K562 (cell line): ENCODE measurements around the gene IFFO2.

ENCODE experiments used
- GABPB2 ChIP-seq: fragments of 250-450 bp; sonication (Bioruptor Pico); conservative IDR thresholded peaks from 2 replicates; pipeline ENCODE4 v1.5.1; 2021; ENCODE audit warnings: mild to moderate bottlenecking
- HDAC6 ChIP-seq: IDR thresholded peaks from 2 replicates; pipeline ENCODE4 v1.6.1; 2012; ENCODE audit warnings: low read depth, mild to moderate bottlenecking, control low read depth, inconsistent platforms, low read length, moderate library complexity
- MYNN ChIP-seq, 2 experiments: sonication (generic); formaldehyde crosslinking in 1 of 2; IDR thresholded peaks; 2 replicates each; pipeline versions ENCODE4 v1.5.0 to v1.6.1; 2016 to 2020; ENCODE audit warnings: antibody characterized with exemption in 1 of 2, missing genetic modification reagents in 1 of 2
- POLR2A ChIP-seq: fragments of 450-650 bp; conservative IDR thresholded peaks from 2 replicates; pipeline ENCODE4 v1.6.1; 2016
- SIN3A ChIP-seq, 2 experiments: fragments of 150-350 bp in 1 of 2; IDR thresholded peaks; 2 replicates each; pipeline ENCODE4 v1.6.1; 2011 to 2016; ENCODE audit warnings: borderline replicate concordance in 2 of 2, low read depth in 2 of 2, low read length in 2 of 2, mild to moderate bottlenecking in 2 of 2, moderate library complexity in 2 of 2; ENCODE audit not compliant: control insufficient read depth in 1 of 2
- STAG1 ChIP-seq: sonication (generic); formaldehyde crosslinking; IDR thresholded peaks from 2 replicates; pipeline ENCODE4 v1.5.0; 2020; ENCODE audit warnings: missing genetic modification reagents, borderline replicate concordance
- ZBTB33 ChIP-seq: sonication (generic); formaldehyde crosslinking; IDR thresholded peaks from 2 replicates; pipeline ENCODE4 v1.8.1; 2023; ENCODE audit warnings: mild to moderate bottlenecking, missing genetic modification reagents
- TF ChIP-seq, protein P1 (sequence below), 2 experiments: IDR thresholded peaks; 2 replicates each; pipeline ENCODE4 v1.6.1; 2011; ENCODE audit warnings: borderline replicate concordance in 1 of 2, control low read depth in 1 of 2, low read depth in 1 of 2, low read length in 1 of 2, mild to moderate bottlenecking in 1 of 2, mixed read lengths in 1 of 2, moderate library complexity in 1 of 2; ENCODE audit not compliant: insufficient read depth in 1 of 2, insufficient read length in 1 of 2, poor library complexity in 1 of 2, severe bottlenecking in 1 of 2; ENCODE audit errors: extremely low read depth in 1 of 2
- TF ChIP-seq, protein P2 (sequence below), 2 experiments: fragments of 450-650 bp; IDR thresholded peaks; 2 replicates each; pipeline ENCODE4 v1.6.1; 2016; ENCODE audit warnings: mild to moderate bottlenecking in 2 of 2, borderline replicate concordance in 1 of 2, low read depth in 1 of 2, moderate library complexity in 1 of 2

DNA sequence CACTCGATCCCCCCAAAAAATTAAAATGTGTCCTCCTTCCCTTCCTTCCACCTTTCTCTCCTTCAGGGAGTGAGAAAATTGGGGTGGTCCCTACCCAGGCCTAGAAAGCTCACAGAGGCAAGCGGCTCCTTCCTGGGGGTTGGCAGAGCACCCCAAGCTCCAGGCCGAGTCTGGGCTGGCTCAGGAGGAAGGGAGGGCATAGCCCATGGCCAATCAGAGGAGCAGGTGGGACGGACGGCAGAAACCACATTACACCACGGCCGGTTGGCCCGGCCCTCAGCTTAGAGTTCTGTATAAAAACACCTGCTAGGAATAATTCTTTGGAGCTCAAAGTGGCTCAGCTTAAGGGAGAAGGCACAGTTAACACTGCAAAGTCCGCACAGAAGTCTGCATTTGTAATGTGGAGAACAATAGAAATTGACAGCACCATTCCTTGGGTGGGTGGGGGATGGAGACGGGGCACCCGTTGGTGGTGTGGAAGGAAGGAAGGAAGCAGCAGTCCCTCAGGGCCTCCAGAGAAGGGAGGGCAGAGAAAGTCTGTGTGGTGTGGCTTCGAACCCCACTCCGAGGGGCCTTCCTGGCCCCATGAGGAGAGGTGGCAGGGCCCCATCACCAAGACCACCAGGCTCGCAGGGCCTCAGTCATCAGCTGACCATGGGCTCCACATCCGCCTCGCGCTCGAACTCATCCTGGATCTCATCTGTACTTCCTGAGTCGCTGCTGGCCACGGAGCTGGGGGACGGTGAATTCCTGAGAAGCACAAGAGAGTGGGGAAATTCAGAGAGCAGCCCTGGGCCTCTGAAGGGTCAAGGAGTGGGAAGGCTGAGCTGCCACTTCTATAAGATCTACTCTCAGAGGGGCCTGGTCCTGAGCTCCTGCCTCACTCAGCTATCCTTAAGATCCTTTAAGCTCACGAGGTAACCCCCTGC, 48.3 kb downstream of the IFFO2 start:
- no peak for TF ChIP-seq GABPB2 (CRISPR knock-in tag)
- TF ChIP-seq HDAC6 = no peak
- TF ChIP-seq SIN3A (IDR thresholded peaks at IDR 0.05; ENCODE audit: borderline replicate concordance in 2 of 2, control insufficient read depth in 1 of 2, low read depth in 2 of 2, low read length in 2 of 2) = no peak
- TF ChIP-seq POLR2A = no peak
- TF ChIP-seq, protein P1, sequence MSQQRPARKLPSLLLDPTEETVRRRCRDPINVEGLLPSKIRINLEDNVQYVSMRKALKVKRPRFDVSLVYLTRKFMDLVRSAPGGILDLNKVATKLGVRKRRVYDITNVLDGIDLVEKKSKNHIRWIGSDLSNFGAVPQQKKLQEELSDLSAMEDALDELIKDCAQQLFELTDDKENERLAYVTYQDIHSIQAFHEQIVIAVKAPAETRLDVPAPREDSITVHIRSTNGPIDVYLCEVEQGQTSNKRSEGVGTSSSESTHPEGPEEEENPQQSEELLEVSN (IDR thresholded peaks at IDR 0.05; ENCODE audit: borderline replicate concordance in 1 of 2, extremely low read depth in 1 of 2, insufficient read depth in 1 of 2, insufficient read length in 1 of 2, low read depth in 1 of 2, low read length in 1 of 2, poor library complexity in 1 of 2, severe bottlenecking in 1 of 2) = no peak
- no peak for TF ChIP-seq MYNN (IDR thresholded peaks at IDR 0.05)
- no peak for TF ChIP-seq MYNN (CRISPR knock-in tag; IDR thresholded peaks at IDR 0.05)
- 0 out of 2 replicates have a peak, but pooled peaks have one; percentile 12 for TF ChIP-seq ZBTB33 (CRISPR knock-in tag)
- TF ChIP-seq STAG1 = no peak
- TF ChIP-seq, protein P2, sequence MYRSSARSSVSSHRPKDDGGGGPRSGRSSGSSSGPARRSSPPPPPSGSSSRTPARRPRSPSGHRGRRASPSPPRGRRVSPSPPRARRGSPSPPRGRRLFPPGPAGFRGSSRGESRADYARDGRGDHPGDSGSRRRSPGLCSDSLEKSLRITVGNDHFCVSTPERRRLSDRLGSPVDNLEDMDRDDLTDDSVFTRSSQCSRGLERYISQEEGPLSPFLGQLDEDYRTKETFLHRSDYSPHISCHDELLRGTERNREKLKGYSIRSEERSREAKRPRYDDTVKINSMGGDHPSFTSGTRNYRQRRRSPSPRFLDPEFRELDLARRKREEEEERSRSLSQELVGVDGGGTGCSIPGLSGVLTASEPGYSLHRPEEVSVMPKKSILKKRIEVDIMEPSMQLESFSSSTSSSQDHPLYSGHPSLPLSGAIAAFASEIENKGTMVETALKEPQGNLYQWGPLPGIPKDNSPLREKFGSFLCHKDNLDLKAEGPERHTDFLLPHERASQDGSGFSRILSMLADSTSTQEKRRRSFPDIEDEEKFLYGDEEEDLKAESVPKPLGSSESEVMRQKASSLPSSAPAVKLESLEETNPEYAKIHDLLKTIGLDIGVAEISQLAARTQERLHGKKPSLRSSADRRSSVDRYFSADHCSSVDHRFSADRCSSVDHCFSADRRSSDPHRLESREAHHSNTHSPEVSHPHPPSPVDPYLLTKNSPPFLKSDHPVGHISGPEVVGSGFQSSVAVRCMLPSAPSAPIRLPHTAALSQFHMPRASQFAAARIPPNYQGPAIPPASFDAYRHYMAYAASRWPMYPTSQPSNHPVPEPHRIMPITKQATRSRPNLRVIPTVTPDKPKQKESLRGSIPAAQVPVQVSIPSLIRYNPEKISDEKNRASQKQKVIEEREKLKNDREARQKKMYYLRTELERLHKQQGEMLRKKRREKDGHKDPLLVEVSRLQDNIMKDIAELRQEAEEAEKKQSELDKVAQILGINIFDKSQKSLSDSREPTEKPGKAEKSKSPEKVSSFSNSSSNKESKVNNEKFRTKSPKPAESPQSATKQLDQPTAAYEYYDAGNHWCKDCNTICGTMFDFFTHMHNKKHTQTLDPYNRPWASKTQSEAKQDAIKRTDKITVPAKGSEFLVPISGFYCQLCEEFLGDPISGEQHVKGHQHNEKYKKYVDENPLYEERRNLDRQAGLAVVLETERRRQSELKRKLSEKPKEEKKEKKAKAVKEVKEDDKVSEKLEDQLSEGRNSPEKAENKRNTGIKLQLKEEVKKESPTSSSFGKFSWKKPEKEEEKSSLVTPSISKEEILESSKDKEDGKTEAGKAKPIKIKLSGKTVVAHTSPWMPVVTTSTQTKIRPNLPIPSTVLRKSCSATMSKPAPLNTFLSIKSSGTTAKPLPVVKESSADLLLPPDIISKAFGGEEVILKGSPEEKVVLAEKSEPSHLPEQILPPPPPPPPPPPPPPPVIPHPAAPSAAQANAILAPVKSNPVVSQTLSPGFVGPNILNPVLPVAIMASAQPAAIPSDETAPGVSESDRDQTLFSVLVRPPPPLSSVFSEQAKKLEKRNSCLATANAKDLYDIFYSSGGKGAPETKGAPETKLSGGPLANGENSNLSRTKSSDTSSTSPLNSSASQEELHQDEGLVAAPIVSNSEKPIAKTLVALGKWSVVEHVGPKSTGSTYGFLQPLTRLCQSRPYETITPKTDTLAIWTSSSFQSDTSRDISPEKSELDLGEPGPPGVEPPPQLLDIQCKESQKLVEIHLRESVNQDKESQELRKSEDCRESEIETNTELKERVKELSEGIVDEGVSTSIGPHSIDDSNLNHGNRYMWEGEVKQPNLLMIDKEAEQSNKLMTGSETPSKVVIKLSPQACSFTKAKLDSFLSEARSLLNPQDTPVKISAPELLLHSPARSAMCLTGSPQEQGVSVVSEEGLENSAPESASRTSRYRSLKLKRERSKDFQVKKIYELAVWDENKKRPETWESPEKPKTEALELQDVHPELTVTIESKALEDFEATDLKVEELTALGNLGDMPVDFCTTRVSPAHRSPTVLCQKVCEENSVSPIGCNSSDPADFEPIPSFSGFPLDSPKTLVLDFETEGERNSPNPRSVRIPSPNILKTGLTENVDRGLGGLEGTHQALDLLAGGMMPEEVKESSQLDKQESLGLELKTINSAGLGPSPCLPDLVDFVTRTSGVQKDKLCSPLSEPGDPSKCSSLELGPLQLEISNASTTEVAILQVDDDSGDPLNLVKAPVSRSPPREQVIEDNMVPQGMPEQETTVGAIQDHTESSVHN (IDR thresholded peaks at IDR 0.05; ENCODE audit: borderline replicate concordance in 1 of 2, low read depth in 1 of 2) = no peak
